ENCODE data around the gene MRPL12.

DNA sequence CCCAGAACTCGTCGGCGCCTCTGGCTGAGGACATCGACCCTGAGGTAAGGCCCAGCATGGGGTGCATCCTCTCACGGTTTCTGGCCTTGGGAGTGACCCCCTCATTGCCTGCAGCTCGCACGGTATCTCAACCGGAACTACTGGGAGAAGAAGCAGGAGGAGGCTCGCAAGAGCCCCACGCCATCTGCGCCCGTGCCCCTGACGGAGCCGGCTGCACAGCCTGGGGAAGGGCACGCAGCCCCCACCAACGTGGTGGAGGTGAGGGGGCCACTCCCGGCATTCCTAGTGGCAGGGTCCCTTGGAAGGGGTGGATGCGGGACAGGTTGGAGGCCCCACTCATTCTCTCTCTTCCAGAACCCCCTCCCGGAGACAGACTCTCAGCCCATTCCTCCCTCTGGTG is 8.4 kb upstream of the MRPL12 start:
- TF ChIP-seq, protein P1, sequence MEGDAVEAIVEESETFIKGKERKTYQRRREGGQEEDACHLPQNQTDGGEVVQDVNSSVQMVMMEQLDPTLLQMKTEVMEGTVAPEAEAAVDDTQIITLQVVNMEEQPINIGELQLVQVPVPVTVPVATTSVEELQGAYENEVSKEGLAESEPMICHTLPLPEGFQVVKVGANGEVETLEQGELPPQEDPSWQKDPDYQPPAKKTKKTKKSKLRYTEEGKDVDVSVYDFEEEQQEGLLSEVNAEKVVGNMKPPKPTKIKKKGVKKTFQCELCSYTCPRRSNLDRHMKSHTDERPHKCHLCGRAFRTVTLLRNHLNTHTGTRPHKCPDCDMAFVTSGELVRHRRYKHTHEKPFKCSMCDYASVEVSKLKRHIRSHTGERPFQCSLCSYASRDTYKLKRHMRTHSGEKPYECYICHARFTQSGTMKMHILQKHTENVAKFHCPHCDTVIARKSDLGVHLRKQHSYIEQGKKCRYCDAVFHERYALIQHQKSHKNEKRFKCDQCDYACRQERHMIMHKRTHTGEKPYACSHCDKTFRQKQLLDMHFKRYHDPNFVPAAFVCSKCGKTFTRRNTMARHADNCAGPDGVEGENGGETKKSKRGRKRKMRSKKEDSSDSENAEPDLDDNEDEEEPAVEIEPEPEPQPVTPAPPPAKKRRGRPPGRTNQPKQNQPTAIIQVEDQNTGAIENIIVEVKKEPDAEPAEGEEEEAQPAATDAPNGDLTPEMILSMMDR (conservative IDR thresholded peaks at IDR 0.05 in 1 of 2, IDR thresholded peaks at IDR 0.05 in 1 of 2; ENCODE audit: low read depth in 1 of 2, low read length in 2 of 2) = no peak
- TF ChIP-seq EZH2 (IDR thresholded peaks at IDR 0.05; ENCODE audit: low read length, missing control alignments) = no peak
